Right renal pelvis (tissue), 4 donors: Measurements from ENCODE around the gene SYT15. TPM values are rescaled to one million over a fixed set of nuclear protein-coding genes. Genes with fewer than 3 reads are reported as not detected.
"Not testable (repeated sequence)": the region's sequence is repeated elsewhere in the genome, so short reads cannot be mapped to it uniquely, and the experiment has no call there.

Source experiments
- DNase-seq, 4 donors: peaks; one replicate each; pipeline ENCODE4 v3.0.0-alpha.2; 2013; ENCODE audit warnings: low read depth in 4 of 4, low spot score in 3 of 4, missing footprints in 1 of 4
- polyA plus RNA-seq, 4 donors: library from polyadenylated mRNA; unstranded; fragments of 120-200 nt; gene quantifications; one replicate each; pipeline ENCODE4 v1.2.1, GENCODE V29; 2013; ENCODE audit not compliant: insufficient read length in 4 of 4

Gene SYT15
- polyA plus RNA-seq, 4 donors, result 6.7 to 10.3 (median 8.3) TPM

DNA sequence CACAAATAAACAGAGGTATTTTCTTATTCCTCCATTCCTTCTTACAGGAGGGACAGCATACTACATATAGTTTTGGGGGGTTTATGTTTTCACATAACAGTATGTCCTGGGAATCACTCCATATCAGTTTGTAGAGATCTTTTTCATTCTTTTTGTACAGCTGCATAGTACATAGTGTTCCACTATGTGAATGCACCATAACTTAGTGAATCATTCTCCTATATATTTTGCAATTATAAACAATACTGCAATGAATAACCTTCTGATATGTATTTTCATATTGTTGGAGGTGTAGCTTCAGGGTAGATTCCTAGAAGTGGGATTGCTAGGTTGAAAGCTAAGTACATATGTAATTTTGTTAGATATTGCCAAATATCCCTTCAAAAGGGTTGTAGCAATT is 61.1 kb downstream of the SYT15 start:
- not testable (repeated sequence) for DNase-seq

Other genes starting within 250 kb of the SYT15 start
- under 1 TPM in 3 of 4 donors, not detected in 1; 0.19 to 0.51 (median 0.42) TPM for gene ANXA8L1, start 203.4 kb upstream of the SYT15 start, polyA plus RNA-seq
- gene NPY4R, start 113.2 kb upstream of the SYT15 start, polyA plus RNA-seq, result not detected
- 1 to 10 TPM; 3.2 to 7.4 (median 4.6) TPM for gene GPRIN2, start 22.5 kb upstream of the SYT15 start, polyA plus RNA-seq